K562 (cell line): ENCODE results near the gene LEMD3. TPM values are rescaled to one million over a fixed set of nuclear protein-coding genes. Genes with fewer than 3 reads are reported as not detected.
A peak's percentile ranks its signal among the peaks of the same experiment; 100 is the strongest.

ENCODE experiments used
- ATAC-seq: fragments of 200-7000 bp; cut with Tn5 transposase; 3 replicates; pipeline ENCODE4 v1.9.1; 2020; ENCODE audit warnings: moderate library complexity
- BruUV-seq: library from RNA; stranded (reverse); fragments of 400-500 nt; replicated peaks from 2 replicates; lab custom pipeline; 2021; lab: Mats Ljungman, UMichigan
- CTCF ChIA-PET: fragments of 300-600 bp; formaldehyde crosslinking; extraction: SDS; loops from one replicate; lab custom pipeline; 2021; ENCODE audit warnings: low intra/inter-chr PET ratio; lab: Yijun Ruan, JAX
- POLR2A ChIA-PET: fragments of 300-600, 350-650 bp; sonication (Branson Sonifier 250); formaldehyde crosslinking; extraction: SDS; loops from one replicate; lab custom pipeline; 2021; ENCODE audit warnings: antibody characterized with exemption, inconsistent platforms; lab: Yijun Ruan, JAX
- DNase-seq, 4 experiments: peaks; one replicate each; pipeline versions ENCODE4 v3.0.0 to v3.0.0-alpha.2; 2011 to 2018; ENCODE audit warnings: low spot score in 3 of 4, mixed read lengths in 3 of 4; ENCODE audit errors: extremely low read depth in 1 of 4
- FAIRE-seq: peaks from 2 replicates; lab custom pipeline; 2011; peaks lifted over from hg19 to GRCh38; lab: Jason Lieb, UNC
- H2AFZ ChIP-seq: 2 replicates; pipeline ENCODE4 v1.6.0; 2011; ENCODE audit warnings: low read depth, low read length, control low read depth, inconsistent platforms
- H3K27ac ChIP-seq: fragments of 200-600 bp; 3 replicates; pipeline ENCODE4 v1.8.0; 2011; ENCODE audit warnings: low read depth, mild to moderate bottlenecking, control low read depth, inconsistent platforms, low read length, moderate library complexity, mixed read lengths; ENCODE audit errors: extremely low read depth
- H3K27me3 ChIP-seq, 2 experiments: fragments of 300-600 bp in 1 of 2; 2 replicates in 1 of 2; 3 replicates in 1 of 2; pipeline versions ENCODE4 v1.6.0 to v1.8.0; 2011; ENCODE audit warnings: inconsistent platforms in 2 of 2, low read length in 2 of 2, mild to moderate bottlenecking in 1 of 2, mixed read lengths in 1 of 2, moderate library complexity in 1 of 2; ENCODE audit not compliant: control insufficient read depth in 2 of 2, insufficient read depth in 2 of 2
- H3K36me3 ChIP-seq: fragments of 300-600 bp; 3 replicates; pipeline ENCODE4 v1.8.0; 2011; ENCODE audit warnings: mild to moderate bottlenecking, low read length, inconsistent platforms; ENCODE audit not compliant: control insufficient read depth, insufficient read depth
- H3K4me1 ChIP-seq, 2 experiments: fragments of 200-600 bp in 1 of 2; replicated peaks in 1 of 2; 2 replicates in 1 of 2; 3 replicates in 1 of 2; pipeline versions ENCODE4 v1.5.1 to v1.8.0; 2011; ENCODE audit warnings: inconsistent platforms in 2 of 2, low read length in 2 of 2, mild to moderate bottlenecking in 1 of 2, mixed read lengths in 1 of 2, moderate library complexity in 1 of 2; ENCODE audit not compliant: control insufficient read depth in 2 of 2, insufficient read depth in 2 of 2
- H3K4me2 ChIP-seq: 2 replicates; pipeline ENCODE4 v1.6.1; 2011; ENCODE audit warnings: low read length, control low read depth, inconsistent platforms, mixed read lengths; ENCODE audit not compliant: insufficient read depth
- H3K4me3 ChIP-seq: fragments of 200-600 bp; sonication (generic), shearing (Covaris generic); 2 replicates; pipeline ENCODE4 v1.5.1; 2016; ENCODE audit warnings: control low read depth, inconsistent platforms
- H3K79me2 ChIP-seq: fragments of 200-600 bp; 3 replicates; pipeline ENCODE4 v1.8.0; 2011; ENCODE audit warnings: low read length, inconsistent platforms; ENCODE audit not compliant: control insufficient read depth, insufficient read depth
- H3K9ac ChIP-seq, 2 experiments: 2 replicates each; pipeline versions ENCODE4 v1.6.0 to v1.6.1; 2011; ENCODE audit warnings: low read depth in 2 of 2, low read length in 2 of 2, control low read depth in 1 of 2, inconsistent platforms in 1 of 2, mild to moderate bottlenecking in 1 of 2, mixed read lengths in 1 of 2; ENCODE audit not compliant: insufficient read depth in 1 of 2
- H3K9me1 ChIP-seq: one replicate; pipeline ENCODE4 v1.6.0; 2011; ENCODE audit warnings: inconsistent platforms, mild to moderate bottlenecking, low read length, moderate library complexity; ENCODE audit not compliant: control insufficient read depth, insufficient read depth
- H3K9me3 ChIP-seq: replicated peaks from 2 replicates; pipeline ENCODE4 v1.5.1; 2011; ENCODE audit warnings: low read depth, low read length, inconsistent platforms; ENCODE audit not compliant: control insufficient read depth, insufficient read depth
- H4K20me1 ChIP-seq: replicated peaks from 2 replicates; pipeline ENCODE4 v1.6.1; 2011; ENCODE audit warnings: low read length, inconsistent platforms, mixed read lengths; ENCODE audit not compliant: control insufficient read depth, insufficient read depth
- CEBPB ChIP-seq: fragments of 450-650 bp; IDR thresholded peaks from 2 replicates; pipeline ENCODE4 v1.6.1; 2016; ENCODE audit warnings: missing genetic modification characterization, missing compliant biosample characterization
- GTF2A2 ChIP-seq: IDR thresholded peaks from 2 replicates; pipeline ENCODE4 v1.6.1; 2016; ENCODE audit warnings: mild to moderate bottlenecking, missing genetic modification characterization, missing compliant biosample characterization
- MTA2 ChIP-seq: fragments of 450-650 bp; IDR thresholded peaks from 2 replicates; pipeline ENCODE4 v1.6.1; 2016; ENCODE audit warnings: low read depth
- REST ChIP-seq, 2 experiments: fragments of 450-650 bp; formaldehyde crosslinking in 1 of 2; IDR thresholded peaks; 2 replicates each; pipeline versions ENCODE4 v1.4.0 to v1.6.1; 2014 to 2020; ENCODE audit warnings: mild to moderate bottlenecking in 2 of 2, borderline replicate concordance in 1 of 2, low read depth in 1 of 2
- SNAPC5 ChIP-seq: fragments of 250-450 bp; sonication (Bioruptor Pico); IDR thresholded peaks from 2 replicates; pipeline ENCODE4 v1.8.0; 2021; ENCODE audit warnings: moderate library complexity, mild to moderate bottlenecking, inconsistent platforms
- SNIP1 ChIP-seq: fragments of 450-650 bp; IDR thresholded peaks from 2 replicates; pipeline ENCODE4 v1.7.1; 2017; ENCODE audit warnings: low read depth, mild to moderate bottlenecking
- STAT5A ChIP-seq: IDR thresholded peaks from 2 replicates; pipeline ENCODE4 v1.6.1; 2012; ENCODE audit warnings: low read length, inconsistent platforms, borderline replicate concordance
- TAF1 ChIP-seq: IDR thresholded peaks from 2 replicates; pipeline ENCODE4 v1.6.1; 2011; ENCODE audit warnings: mild to moderate bottlenecking, low read length, moderate library complexity; ENCODE audit not compliant: insufficient read depth, control insufficient read depth, severe bottlenecking; ENCODE audit errors: extremely low read depth
- THRAP3 ChIP-seq: fragments of 450-650 bp; IDR thresholded peaks from 2 replicates; pipeline ENCODE4 v1.6.1; 2016; ENCODE audit warnings: mild to moderate bottlenecking, inconsistent platforms, borderline replicate concordance
- U2AF1 ChIP-seq: fragments of 200-400 bp; formaldehyde crosslinking; optimal IDR thresholded peaks from 2 replicates; pipeline ENCODE3; 2017; ENCODE audit warnings: mild to moderate bottlenecking, low read depth, low read length, moderate library complexity
- ZFP30 ChIP-seq: fragments of 250-450 bp; sonication (Bioruptor Pico); IDR thresholded peaks from 2 replicates; pipeline ENCODE4 v1.8.0; 2022; ENCODE audit warnings: moderate library complexity, mild to moderate bottlenecking, inconsistent platforms, borderline replicate concordance
- ZNF395 ChIP-seq: fragments of 200-800 bp; sonication (Bioruptor generic); IDR thresholded peaks from 2 replicates; pipeline ENCODE4 v1.6.1; 2017; ENCODE audit warnings: missing genetic modification characterization, missing compliant biosample characterization
- ZNF444 ChIP-seq: fragments of 250-450 bp; sonication (Bioruptor Pico); IDR thresholded peaks from 2 replicates; pipeline ENCODE4 v1.4.0; 2020; ENCODE audit warnings: mild to moderate bottlenecking, moderate library complexity
- WGBS: fragments of 100-300 bp; shearing (Covaris generic); methylation state at CpG from one replicate; pipeline ENCODE4 v1.1.6; 2016; ENCODE audit warnings: low coverage, mixed read lengths; ENCODE audit not compliant: insufficient coverage; ENCODE audit errors: missing lambda C conversion rate; 5-methylcytosine and 5-hydroxymethylcytosine counted together
- in situ Hi-C: fragments of 300-500 bp; cut with MboI; formaldehyde crosslinking; loops from 4 replicates; pipeline ENCODE4 v1.15.0; 2018; ENCODE audit warnings: inconsistent platforms, mixed read lengths
- intact Hi-C: fragments of 100-400 bp; cut with micrococcal nuclease; formaldehyde crosslinking; loops from 2 replicates; pipeline ENCODE4 v1.14.2; 2022
- polyA plus RNA-seq, 8 experiments: library from polyadenylated mRNA; depleted of rRNA in 4 of 8; stranded (reverse) in 5 of 8; unstranded in 3 of 8; fragments of >200 nt; fragmentation: Nextera tagmentation in 2 of 8; fragmentation: Illumina TruSeq in 1 of 8; extraction: Ambion mirVana in 2 of 8; extraction: Trizol in 1 of 8; gene quantifications; 2 replicates each; pipeline versions ENCODE4 v1.2.1 to v1.2.3, GENCODE V29; 2011 to 2014; ENCODE audit warnings: inconsistent platforms in 1 of 8, missing spikeins in 1 of 8
- total RNA-seq, 7 experiments: library from RNA; depleted of rRNA in 6 of 7; stranded (reverse); fragments of >200 nt in 6 of 7; fragmentation: Illumina TruSeq in 2 of 7; extraction: Trizol in 2 of 7; gene quantifications; 2 replicates each; pipeline versions ENCODE4 v1.2.1 to v1.2.3, GENCODE V29; 2011 to 2021; ENCODE audit warnings: low replicate concordance in 1 of 7

The LEMD3 gene
- total and polyA plus RNA-seq, 9 of the 15 experiments (the other 6 are each of a cell fraction or from before 2014, with no cell fraction given): 6.8 to 37.4 (median 17.2) TPM

GRCh38 chr12:65263777-65264176 is 94.4 kb downstream of the LEMD3 start:
- H3K4me3 ChIP-seq: no peak overlapping the region
- FAIRE-seq (no peak), ATAC-seq (no peak), DNase-seq (no peak)
- no peaks in the 10 kb centered on the region; the same call in 1 of the 2 replicates for H3K9me3 ChIP-seq
- H3K36me3 ChIP-seq: no peaks in the 10 kb centered on the region
- no peaks in the 10 kb centered on the region for H3K4me1 ChIP-seq
- POLR2A ChIA-PET: interaction anchor here (1.4 kb wide), 1 partner anchor 13 kb away, joined by 3 read pairs; no protein-coding TSS in a partner anchor
- H4K20me1 ChIP-seq: no peaks in the 10 kb centered on the region
- H2AFZ ChIP-seq: no peak overlapping the region
- no peak overlapping the region for H3K9ac ChIP-seq
- no TSS peak for BruUV-seq
- H3K27me3 ChIP-seq: peaks cover 0 to 9% of the 10 kb centered on the region in 2 experiments; a peak in 2 of 5 replicates
- no peak overlapping the region for H3K4me2 ChIP-seq
- 25% methylated on average over 4 of the region's 4 CpGs for WGBS
- H3K79me2 ChIP-seq: no peaks in the 10 kb centered on the region
- H3K27ac ChIP-seq: no peak overlapping the region
- intact Hi-C loops (no loop called here), in situ Hi-C loops (no loop called here)
- CTCF ChIA-PET: no interaction called here
- H3K9me1 ChIP-seq: no peaks in the 10 kb centered on the region
- TF ChIP-seq STAT5A (no peak), ZNF444 (CRISPR knock-in tag) (no peak), ZFP30 (CRISPR knock-in tag) (no peak), GTF2A2 (no peak), U2AF1 (no peak), REST (IDR thresholded peaks at IDR 0.05; ENCODE audit: borderline replicate concordance) (no peak), REST (CRISPR knock-in tag; IDR thresholded peaks at IDR 0.05; ENCODE audit: low read depth) (no peak), MTA2 (no peak), SNIP1 (no peak), SNAPC5 (CRISPR knock-in tag) (no peak), TAF1 (no peak), ZNF395 (CRISPR knock-in tag) (no peak), THRAP3 (no peak), CEBPB (tag) (peak; percentile 84)
